ENCODE measurements around the gene NATD1.

NATD1 gene, protein sequence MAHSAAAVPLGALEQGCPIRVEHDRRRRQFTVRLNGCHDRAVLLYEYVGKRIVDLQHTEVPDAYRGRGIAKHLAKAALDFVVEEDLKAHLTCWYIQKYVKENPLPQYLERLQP

DNA sequence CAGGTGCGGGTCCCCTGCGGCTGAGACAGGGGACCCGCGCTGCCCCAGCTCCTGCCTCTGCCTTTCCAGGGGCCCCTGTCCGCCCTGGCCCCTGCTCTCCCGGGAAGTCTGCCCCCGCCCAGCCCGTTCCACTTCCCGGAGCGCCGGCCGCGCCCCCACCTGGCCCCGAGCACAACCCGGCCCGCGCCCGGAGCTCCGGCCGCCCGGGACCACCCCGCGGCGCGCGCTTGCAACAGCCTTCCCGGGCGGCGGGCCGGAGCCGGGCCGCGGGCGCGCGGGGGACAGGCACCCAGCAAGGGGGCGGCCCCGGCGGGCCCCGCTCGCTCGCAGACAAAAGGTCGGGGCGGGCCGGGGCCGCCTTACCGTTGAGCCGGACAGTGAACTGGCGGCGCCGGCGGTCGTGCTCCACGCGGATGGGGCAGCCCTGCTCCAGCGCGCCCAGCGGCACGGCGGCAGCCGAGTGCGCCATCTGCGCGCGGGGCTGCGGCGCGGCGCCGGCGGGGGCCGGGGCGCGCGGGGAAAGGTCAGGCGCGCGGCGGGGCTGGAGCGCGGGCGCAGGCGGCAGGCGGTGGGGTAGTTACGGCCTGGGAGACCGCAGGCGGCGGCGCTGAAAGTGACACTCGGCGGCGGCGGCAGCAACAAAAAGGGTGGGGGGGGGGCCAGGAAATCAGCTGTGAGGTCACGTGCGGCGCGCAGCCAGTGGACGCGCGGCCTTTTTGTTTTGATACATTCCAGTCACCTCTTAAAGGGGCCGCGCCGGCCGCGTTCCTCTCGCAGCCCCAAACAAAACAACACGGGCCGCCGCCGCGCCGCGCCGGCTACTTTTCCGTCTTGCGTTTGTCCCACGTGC lies at the start of gene NATD1:
Gene NATD1, minus strand, starts transcription at position 615 of the 850 bp plus-strand sequence. Its CDS starts 146 bp downstream, at position 469.
- TF ChIP-seq, protein P1, sequence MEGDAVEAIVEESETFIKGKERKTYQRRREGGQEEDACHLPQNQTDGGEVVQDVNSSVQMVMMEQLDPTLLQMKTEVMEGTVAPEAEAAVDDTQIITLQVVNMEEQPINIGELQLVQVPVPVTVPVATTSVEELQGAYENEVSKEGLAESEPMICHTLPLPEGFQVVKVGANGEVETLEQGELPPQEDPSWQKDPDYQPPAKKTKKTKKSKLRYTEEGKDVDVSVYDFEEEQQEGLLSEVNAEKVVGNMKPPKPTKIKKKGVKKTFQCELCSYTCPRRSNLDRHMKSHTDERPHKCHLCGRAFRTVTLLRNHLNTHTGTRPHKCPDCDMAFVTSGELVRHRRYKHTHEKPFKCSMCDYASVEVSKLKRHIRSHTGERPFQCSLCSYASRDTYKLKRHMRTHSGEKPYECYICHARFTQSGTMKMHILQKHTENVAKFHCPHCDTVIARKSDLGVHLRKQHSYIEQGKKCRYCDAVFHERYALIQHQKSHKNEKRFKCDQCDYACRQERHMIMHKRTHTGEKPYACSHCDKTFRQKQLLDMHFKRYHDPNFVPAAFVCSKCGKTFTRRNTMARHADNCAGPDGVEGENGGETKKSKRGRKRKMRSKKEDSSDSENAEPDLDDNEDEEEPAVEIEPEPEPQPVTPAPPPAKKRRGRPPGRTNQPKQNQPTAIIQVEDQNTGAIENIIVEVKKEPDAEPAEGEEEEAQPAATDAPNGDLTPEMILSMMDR (IDR thresholded peaks at IDR 0.05; ENCODE audit: low read length, missing control alignments), result no peak
- peak; percentile 86 for DNase-seq (ENCODE audit: low read depth)
- H3K4me3 ChIP-seq (replicated peaks; ENCODE audit: low read depth, low read length), result peak within 1 kb of the TSS; percentile 59

DNA sequence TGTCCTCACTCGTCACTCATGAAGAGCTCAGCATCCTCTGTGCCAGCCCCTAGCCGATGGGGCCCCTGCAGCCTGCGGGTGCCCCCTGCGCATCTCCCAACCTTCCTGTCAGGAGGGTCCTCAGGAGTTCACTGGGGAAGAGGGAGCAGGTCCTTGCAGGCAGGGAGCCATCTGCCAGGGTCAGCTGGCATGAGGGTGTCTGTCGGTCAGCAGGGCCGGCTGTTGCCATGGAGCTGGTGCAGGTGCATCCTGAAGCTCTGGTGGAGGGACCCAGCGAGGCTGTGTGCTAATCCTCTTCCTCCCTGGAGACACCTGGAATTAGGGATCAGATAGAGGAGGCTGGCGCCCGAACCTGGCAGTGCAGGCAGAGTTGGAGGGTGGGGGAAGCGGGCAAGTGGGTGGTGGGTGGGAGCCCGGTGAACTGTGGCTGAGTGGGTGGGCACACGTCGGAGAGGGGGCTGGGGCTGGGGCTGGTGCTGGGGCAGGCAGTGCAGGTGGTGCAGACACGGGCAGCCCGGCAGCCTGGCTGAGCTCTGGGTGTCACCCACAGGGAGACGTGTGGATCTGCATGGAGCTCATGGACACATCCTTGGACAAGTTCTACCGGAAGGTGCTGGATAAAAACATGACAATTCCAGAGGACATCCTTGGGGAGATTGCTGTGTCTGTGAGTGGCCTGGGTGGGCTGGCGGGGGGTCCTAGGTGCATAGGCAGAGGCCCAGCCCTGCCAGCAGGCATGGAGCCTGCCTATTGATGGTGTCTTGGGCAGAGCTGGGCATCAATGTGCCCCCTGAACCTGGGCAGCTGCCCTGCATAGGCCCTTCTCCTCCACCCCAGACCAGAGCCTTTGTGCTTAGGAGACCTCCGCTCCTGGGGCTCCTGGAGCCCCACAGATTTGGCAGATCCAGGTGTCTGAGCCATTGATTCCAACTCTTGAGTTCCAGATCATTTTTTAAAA lies 48.7 kb upstream of the NATD1 start:
- DNase-seq (ENCODE audit: low read depth), result no peak
- TF ChIP-seq, protein P1 (IDR thresholded peaks at IDR 0.05; ENCODE audit: low read length, missing control alignments), result no peak
- no peak overlapping the region for H3K4me3 ChIP-seq (replicated peaks; ENCODE audit: low read depth, low read length)

DNA sequence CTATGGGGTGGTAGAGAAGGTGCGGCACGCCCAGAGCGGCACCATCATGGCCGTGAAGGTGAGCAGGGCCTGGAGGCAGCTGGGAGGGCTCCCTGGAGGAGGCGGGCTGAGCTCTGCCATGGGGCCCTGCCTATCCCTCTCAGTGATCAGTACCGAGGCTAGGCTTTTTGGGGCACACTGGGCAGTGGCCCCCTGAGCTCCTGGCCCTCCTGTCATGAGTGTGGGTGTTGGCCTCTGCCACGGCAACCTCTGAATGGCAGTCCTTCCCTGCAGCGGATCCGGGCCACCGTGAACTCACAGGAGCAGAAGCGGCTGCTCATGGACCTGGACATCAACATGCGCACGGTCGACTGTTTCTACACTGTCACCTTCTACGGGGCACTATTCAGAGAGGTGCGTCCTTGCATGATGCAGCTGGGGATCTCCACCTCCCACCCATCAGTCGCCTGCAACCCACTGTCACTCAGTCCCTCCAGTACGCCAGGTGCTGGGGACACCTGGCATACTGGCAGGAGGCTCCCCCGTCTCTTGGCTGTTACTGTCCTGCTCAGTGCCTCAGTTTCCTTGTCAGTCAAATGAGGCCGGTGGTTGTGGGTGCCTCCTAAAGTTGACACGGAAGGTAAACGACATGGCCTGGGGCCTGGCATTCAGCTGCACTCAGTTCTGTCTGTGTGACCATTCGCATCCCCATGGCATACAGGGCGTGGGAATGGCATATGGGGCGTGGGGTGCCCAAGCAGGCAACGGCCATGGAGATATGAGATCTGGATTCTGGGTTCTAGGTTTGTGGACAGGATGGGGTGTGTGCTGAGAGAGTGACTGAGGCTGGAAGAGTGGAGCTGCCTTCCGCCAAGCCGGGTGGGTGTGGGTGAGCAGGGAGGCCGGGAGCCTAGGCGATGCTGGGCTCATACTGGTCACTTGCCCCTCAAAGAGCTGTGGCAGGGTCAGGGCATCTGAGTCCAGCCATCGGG lies 47.7 kb upstream of the NATD1 start:
- H3K4me3 ChIP-seq (replicated peaks; ENCODE audit: low read depth, low read length), result no peak overlapping the region
- no peak for DNase-seq (ENCODE audit: low read depth)
- TF ChIP-seq, protein P1 (IDR thresholded peaks at IDR 0.05; ENCODE audit: low read length, missing control alignments), result no peak

DNA sequence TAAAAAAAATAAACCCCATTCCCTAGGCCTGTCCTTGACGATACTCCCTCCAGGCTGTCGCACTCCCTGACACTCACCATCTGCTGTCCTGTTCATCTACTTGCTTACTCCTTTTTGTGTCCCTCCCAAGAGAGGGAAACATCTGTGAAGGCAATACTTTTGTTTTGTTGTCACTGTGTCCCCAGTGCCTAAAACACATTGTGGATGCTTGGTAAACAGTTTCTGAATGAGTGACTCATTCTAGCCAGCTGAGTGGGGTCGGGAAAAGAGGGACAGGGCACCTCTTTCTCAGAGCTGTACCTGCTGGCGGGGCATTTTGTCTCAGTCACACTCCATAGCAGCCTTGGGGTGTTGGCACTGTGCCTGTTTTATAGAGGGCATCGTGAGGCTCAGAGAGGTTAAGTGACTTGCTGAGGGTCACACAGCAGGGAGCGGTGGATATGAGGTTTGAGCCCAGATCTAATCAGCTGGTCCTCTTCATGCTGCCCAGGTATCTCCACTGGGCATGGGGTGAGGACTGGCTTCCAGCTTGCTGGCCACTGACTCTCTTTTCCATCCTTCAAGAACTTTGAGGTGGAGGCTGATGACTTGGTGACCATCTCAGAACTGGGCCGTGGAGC lies 46.9 kb upstream of the NATD1 start:
- no peak for DNase-seq (ENCODE audit: low read depth)
- H3K4me3 ChIP-seq (replicated peaks; ENCODE audit: low read depth, low read length), result no peak overlapping the region
- TF ChIP-seq, protein P1 (IDR thresholded peaks at IDR 0.05; ENCODE audit: low read length, missing control alignments), result no peak

DNA sequence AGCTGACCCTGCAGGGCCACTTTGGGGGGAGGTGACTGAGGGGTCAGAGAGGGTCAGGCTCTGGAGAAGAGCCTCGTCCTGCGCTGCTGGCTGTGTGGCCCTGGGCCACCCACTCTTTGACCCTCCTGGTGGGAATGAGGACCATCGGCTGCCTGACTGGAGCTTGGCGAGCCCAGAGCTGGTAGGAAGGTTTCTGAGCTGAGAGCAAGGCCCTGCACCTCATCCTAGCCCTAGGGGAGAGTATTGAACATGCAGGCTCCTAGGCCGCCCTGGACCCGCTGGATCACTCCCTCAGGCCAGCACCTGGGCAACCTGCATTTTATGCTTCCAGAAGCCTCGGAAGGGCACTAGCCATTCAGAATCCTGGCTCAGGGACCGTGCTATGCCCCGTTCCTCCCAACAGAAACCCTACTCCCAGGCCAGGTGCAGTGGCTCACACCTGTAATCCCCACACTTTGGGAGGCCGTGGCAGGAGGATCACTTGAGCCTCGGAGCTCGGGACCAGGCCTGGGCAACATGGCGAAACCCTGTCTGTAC lies 45.8 kb upstream of the NATD1 start:
- TF ChIP-seq, protein P1 (IDR thresholded peaks at IDR 0.05; ENCODE audit: low read length, missing control alignments), result no peak
- no peak overlapping the region for H3K4me3 ChIP-seq (replicated peaks; ENCODE audit: low read depth, low read length)
- no peak for DNase-seq (ENCODE audit: low read depth)

Measured in fibroblast of pulmonary artery (primary cell).